Ishikawa (cell line): Measurements from ENCODE around the gene HTR3A.

Experiments
- CEBPB ChIP-seq: IDR thresholded peaks from 2 replicates; pipeline ENCODE4 v1.6.1; 2012
- FOXM1 ChIP-seq: IDR thresholded peaks from 2 replicates; pipeline ENCODE4 v1.6.1; 2012; ENCODE audit warnings: low read depth, borderline replicate concordance
- NFIC ChIP-seq: IDR thresholded peaks from 2 replicates; pipeline ENCODE4 v1.6.1; 2012
- ZBTB7A ChIP-seq: IDR thresholded peaks from 2 replicates; pipeline ENCODE4 v1.6.1; 2012; ENCODE audit warnings: low read depth
- TF ChIP-seq, protein P1 (sequence below): IDR thresholded peaks from 2 replicates; pipeline ENCODE4 v1.6.1; 2012; ENCODE audit warnings: low read depth, mild to moderate bottlenecking

- TF ChIP-seq FOXM1, result no peak
- TF ChIP-seq, protein P1, sequence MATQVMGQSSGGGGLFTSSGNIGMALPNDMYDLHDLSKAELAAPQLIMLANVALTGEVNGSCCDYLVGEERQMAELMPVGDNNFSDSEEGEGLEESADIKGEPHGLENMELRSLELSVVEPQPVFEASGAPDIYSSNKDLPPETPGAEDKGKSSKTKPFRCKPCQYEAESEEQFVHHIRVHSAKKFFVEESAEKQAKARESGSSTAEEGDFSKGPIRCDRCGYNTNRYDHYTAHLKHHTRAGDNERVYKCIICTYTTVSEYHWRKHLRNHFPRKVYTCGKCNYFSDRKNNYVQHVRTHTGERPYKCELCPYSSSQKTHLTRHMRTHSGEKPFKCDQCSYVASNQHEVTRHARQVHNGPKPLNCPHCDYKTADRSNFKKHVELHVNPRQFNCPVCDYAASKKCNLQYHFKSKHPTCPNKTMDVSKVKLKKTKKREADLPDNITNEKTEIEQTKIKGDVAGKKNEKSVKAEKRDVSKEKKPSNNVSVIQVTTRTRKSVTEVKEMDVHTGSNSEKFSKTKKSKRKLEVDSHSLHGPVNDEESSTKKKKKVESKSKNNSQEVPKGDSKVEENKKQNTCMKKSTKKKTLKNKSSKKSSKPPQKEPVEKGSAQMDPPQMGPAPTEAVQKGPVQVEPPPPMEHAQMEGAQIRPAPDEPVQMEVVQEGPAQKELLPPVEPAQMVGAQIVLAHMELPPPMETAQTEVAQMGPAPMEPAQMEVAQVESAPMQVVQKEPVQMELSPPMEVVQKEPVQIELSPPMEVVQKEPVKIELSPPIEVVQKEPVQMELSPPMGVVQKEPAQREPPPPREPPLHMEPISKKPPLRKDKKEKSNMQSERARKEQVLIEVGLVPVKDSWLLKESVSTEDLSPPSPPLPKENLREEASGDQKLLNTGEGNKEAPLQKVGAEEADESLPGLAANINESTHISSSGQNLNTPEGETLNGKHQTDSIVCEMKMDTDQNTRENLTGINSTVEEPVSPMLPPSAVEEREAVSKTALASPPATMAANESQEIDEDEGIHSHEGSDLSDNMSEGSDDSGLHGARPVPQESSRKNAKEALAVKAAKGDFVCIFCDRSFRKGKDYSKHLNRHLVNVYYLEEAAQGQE, result no peak
- no peak for TF ChIP-seq ZBTB7A
- no peak for TF ChIP-seq CEBPB
- no peak for TF ChIP-seq NFIC
These were observed 37.0 kb upstream of the HTR3A start for GRCh38 chr11:113937918-113938317.
